H9 (cell line): ENCODE measurements around the gene GPC1. TPM values are rescaled to one million over a fixed set of nuclear protein-coding genes. Genes with fewer than 3 reads are reported as not detected.
A peak's percentile ranks its signal among the peaks of the same experiment; 100 is the strongest.

Experiments used
- DNase-seq: peaks from one replicate; pipeline ENCODE4 v3.0.0-alpha.2; 2017
- H2AFZ ChIP-seq: one replicate; pipeline ENCODE4 v1.6.1; 2013; ENCODE audit warnings: mild to moderate bottlenecking, low read length, control low read depth, moderate library complexity
- H2AK5ac ChIP-seq: 2 replicates; pipeline ENCODE4 v1.6.1; 2013; ENCODE audit warnings: low read length, control low read depth, mixed read lengths; ENCODE audit not compliant: insufficient read length
- H2BK120ac ChIP-seq: one replicate; pipeline ENCODE4 v1.6.1; 2013; ENCODE audit warnings: low read depth, mild to moderate bottlenecking, low read length, control low read depth, inconsistent platforms; ENCODE audit not compliant: poor library complexity, severe bottlenecking
- H2BK12ac ChIP-seq: 2 replicates; pipeline ENCODE4 v1.6.1; 2013; ENCODE audit warnings: low read length, control low read depth, mixed read lengths, low read depth; ENCODE audit not compliant: insufficient read length
- H2BK15ac ChIP-seq: 2 replicates; pipeline ENCODE4 v1.6.1; 2013; ENCODE audit warnings: low read depth, low read length, control low read depth
- H2BK20ac ChIP-seq: one replicate; pipeline ENCODE4 v1.6.1; 2013; ENCODE audit warnings: low read depth, mild to moderate bottlenecking, low read length, control low read depth, inconsistent platforms; ENCODE audit not compliant: poor library complexity, severe bottlenecking
- H2BK5ac ChIP-seq: 2 replicates; pipeline ENCODE4 v1.6.1; 2013; ENCODE audit warnings: low read length, control low read depth, mixed read lengths; ENCODE audit not compliant: insufficient read length
- H3K14ac ChIP-seq: 2 replicates; pipeline ENCODE4 v1.6.1; 2013; ENCODE audit warnings: low read length, control low read depth; ENCODE audit not compliant: insufficient read depth
- H3K18ac ChIP-seq: 2 replicates; pipeline ENCODE4 v1.6.1; 2013; ENCODE audit warnings: low read depth, mild to moderate bottlenecking, mixed read lengths, low read length, control low read depth; ENCODE audit not compliant: insufficient read length
- H3K23ac ChIP-seq: 2 replicates; pipeline ENCODE4 v1.6.1; 2013; ENCODE audit warnings: low read length, control low read depth, mixed read lengths, low read depth; ENCODE audit not compliant: insufficient read length
- H3K23me2 ChIP-seq: 2 replicates; pipeline ENCODE4 v1.6.1; 2013; ENCODE audit warnings: low read depth, mild to moderate bottlenecking, mixed read lengths, low read length, control low read depth; ENCODE audit not compliant: insufficient read length, poor library complexity, severe bottlenecking
- H3K27ac ChIP-seq: 2 replicates; pipeline ENCODE4 v1.5.1; 2013; ENCODE audit warnings: low read length, control low read depth, mixed read lengths, low read depth; ENCODE audit not compliant: insufficient read length
- H3K27me3 ChIP-seq: 2 replicates; pipeline ENCODE4 v1.6.1; 2013; ENCODE audit warnings: low read length, control low read depth, inconsistent platforms; ENCODE audit not compliant: insufficient read depth
- H3K4ac ChIP-seq: 2 replicates; pipeline ENCODE4 v1.6.1; 2013; ENCODE audit warnings: low read depth, mild to moderate bottlenecking, control low read depth, inconsistent platforms, low read length, moderate library complexity
- H3K4me1 ChIP-seq: 2 replicates; pipeline ENCODE4 v1.6.1; 2013; ENCODE audit warnings: low read length, control low read depth, inconsistent platforms; ENCODE audit not compliant: insufficient read depth
- H3K4me2 ChIP-seq: 2 replicates; pipeline ENCODE4 v1.6.1; 2013; ENCODE audit warnings: low read length, control low read depth, mixed read lengths; ENCODE audit not compliant: insufficient read length, insufficient read depth
- H3K56ac ChIP-seq: 2 replicates; pipeline ENCODE4 v1.6.1; 2013; ENCODE audit warnings: low read depth, mild to moderate bottlenecking, mixed read lengths, low read length, control low read depth; ENCODE audit not compliant: insufficient read length
- H3K79me1 ChIP-seq: 2 replicates; pipeline ENCODE4 v1.6.1; 2013; ENCODE audit warnings: low read depth, mild to moderate bottlenecking, moderate library complexity, low read length, control low read depth, inconsistent platforms; ENCODE audit not compliant: insufficient read depth, poor library complexity, severe bottlenecking
- H3K79me2 ChIP-seq: 2 replicates; pipeline ENCODE4 v1.6.1; 2013; ENCODE audit warnings: low read length, control low read depth, inconsistent platforms; ENCODE audit not compliant: insufficient read depth
- H3K9ac ChIP-seq: 2 replicates; pipeline ENCODE4 v1.6.1; 2013; ENCODE audit warnings: low read length, control low read depth, mixed read lengths; ENCODE audit not compliant: insufficient read length; ENCODE audit errors: extremely low read depth
- H3K9me3 ChIP-seq: one replicate; pipeline ENCODE4 v1.6.1; 2013; ENCODE audit warnings: low read depth, low read length, inconsistent platforms; ENCODE audit not compliant: control insufficient read depth
- H3T11ph ChIP-seq: one replicate; pipeline ENCODE4 v1.6.1; 2013; ENCODE audit warnings: mild to moderate bottlenecking, low read length, control low read depth, inconsistent platforms
- H4K20me1 ChIP-seq: one replicate; pipeline ENCODE4 v1.6.1; 2013; ENCODE audit not compliant: control insufficient read depth, insufficient read length, insufficient read depth
- H4K5ac ChIP-seq: 2 replicates; pipeline ENCODE4 v1.6.1; 2013; ENCODE audit warnings: low read depth, mild to moderate bottlenecking, mixed read lengths, low read length, control low read depth; ENCODE audit not compliant: insufficient read length
- H4K8ac ChIP-seq: replicated peaks from 2 replicates; pipeline ENCODE4 v1.6.1; 2013; ENCODE audit warnings: low read length, control low read depth, mixed read lengths, low read depth; ENCODE audit not compliant: insufficient read length
- H4K91ac ChIP-seq: 2 replicates; pipeline ENCODE4 v1.6.1; 2013; ENCODE audit warnings: low read depth, mild to moderate bottlenecking, moderate library complexity, mixed read lengths, low read length, control low read depth; ENCODE audit not compliant: insufficient read length
- H3K27ac Mint-ChIP-seq, 3 experiments: 2 replicates in 2 of 3; 3 replicates in 1 of 3; pipeline ENCODE4 v1.8.0; 2020 to 2021; ENCODE audit warnings: mixed read lengths in 3 of 3, mild to moderate bottlenecking in 1 of 3, moderate library complexity in 1 of 3
- H3K27me3 Mint-ChIP-seq: 2 replicates; pipeline ENCODE4 v1.8.0; 2021; ENCODE audit warnings: low read depth, mild to moderate bottlenecking, moderate library complexity, mixed read lengths
- H3K36me3 Mint-ChIP-seq, 3 experiments: 2 replicates in 2 of 3; 3 replicates in 1 of 3; pipeline ENCODE4 v1.8.0; 2020 to 2021; ENCODE audit warnings: low read depth in 3 of 3, mixed read lengths in 3 of 3; ENCODE audit not compliant: insufficient read depth in 1 of 3
- H3K4me1 Mint-ChIP-seq, 2 experiments: 2 replicates each; pipeline ENCODE4 v1.8.0; 2020; ENCODE audit warnings: mixed read lengths in 2 of 2
- H3K4me3 Mint-ChIP-seq, 2 experiments: 2 replicates in 1 of 2; 3 replicates in 1 of 2; pipeline ENCODE4 v1.8.0; 2020 to 2021; ENCODE audit warnings: mild to moderate bottlenecking in 2 of 2, mixed read lengths in 2 of 2, moderate library complexity in 1 of 2
- H3K9me3 Mint-ChIP-seq, 2 experiments: 2 replicates in 1 of 2; 3 replicates in 1 of 2; pipeline ENCODE4 v1.8.0; 2020; ENCODE audit warnings: mild to moderate bottlenecking in 2 of 2, mixed read lengths in 2 of 2, moderate library complexity in 1 of 2
- CTCF ChIP-seq: fragments of 200-600 bp; sonication (generic); conservative IDR thresholded peaks from 3 replicates; pipeline ENCODE4 v1.8.0; 2021; ENCODE audit warnings: antibody characterized with exemption, mild to moderate bottlenecking
- WGBS: extraction: QIAGEN DNeasy Blood & Tissue Kit; methylation state at CpG from one replicate; pipeline ENCODE4 v1.1.7; 2013; ENCODE audit warnings: missing lambda C conversion rate, low lambda C conversion rate, mixed read lengths; ENCODE audit not compliant: insufficient read length; ENCODE audit errors: extremely low coverage; 5-methylcytosine and 5-hydroxymethylcytosine counted together
- microRNA-seq: library from miRNA; unstranded; fragments of <30 nt; microRNA quantifications from one replicate; pipeline ENCODE4, GENCODE V29; 2020; ENCODE audit warnings: borderline microRNAs expressed
- total RNA-seq: library from RNA; stranded (reverse); gene quantifications from 2 replicates; pipeline ENCODE4 v1.2.1, GENCODE V29; 2021

Gene GPC1
- total RNA-seq, 1 experiment from 2014 or later = 39.4 TPM

- Histone ChIP-seq H2BK15ac (no peak overlapping the region), H3K4ac (no peak overlapping the region), H3K14ac (no peak overlapping the region), H3T11ph (no peak overlapping the region), H3K23ac (no peak overlapping the region), H3K4me2 (no peak overlapping the region), H3K79me2 (no peaks in the 10 kb centered on the region), H4K5ac (no peak overlapping the region), H2AFZ (no peak overlapping the region), H2BK12ac (no peak overlapping the region), H4K20me1 (peaks cover 4% of the 10 kb centered on the region), H3K4me1 (peaks cover 2% of the 10 kb centered on the region; the same call in 1 of the 2 replicates), H2BK20ac (no peak overlapping the region), H4K91ac (no peak overlapping the region), H2AK5ac (no peak overlapping the region), H3K56ac (no peak overlapping the region), H3K79me1 (no peaks in the 10 kb centered on the region), H2BK120ac (no peak overlapping the region), H3K27me3 (no peaks in the 10 kb centered on the region; the same call in 1 of the 2 replicates), H3K9ac (no peak overlapping the region), H2BK5ac (no peak overlapping the region), H4K8ac (no peak overlapping the region), H3K18ac (no peak overlapping the region), H3K23me2 (no peaks in the 10 kb centered on the region), H3K27ac (no peak overlapping the region), H3K9me3 (no peaks in the 10 kb centered on the region)
- no CpG with 5 or more reads among the region's 4 CpGs for WGBS
- H3K4me1 Mint-ChIP-seq = peaks cover 0 to 5% of the 10 kb centered on the region in 2 experiments; a peak in 2 of 4 replicates
- no peak for TF ChIP-seq CTCF
- DNase-seq = no peak
- H3K9me3 Mint-ChIP-seq = peaks cover 6 to 16% of the 10 kb centered on the region in 2 experiments
- H3K4me3 Mint-ChIP-seq = no peak overlapping the region
- H3K27ac Mint-ChIP-seq = no peak overlapping the region
- peaks cover 3 to 10% (median 8%) of the 10 kb centered on the region in 3 experiments; a peak in 5 of 7 replicates for H3K36me3 Mint-ChIP-seq
- H3K27me3 Mint-ChIP-seq = peaks cover 17% of the 10 kb centered on the region
Measured at GRCh38 chr2:240517342-240517741, 81.9 kb downstream of the GPC1 start.

Small RNA genes within 50 kb of the gene (microRNA-seq; reads per million reads assigned to microRNA genes)
- 463 reads per million, percentile 89 among the genes with 10 or more reads in this experiment for gene MIR149

Other genes starting within 250 kb of the GPC1 start
- 8.6 and 13.7 TPM in 2 replicates for gene ANKMY1, start 122.3 kb downstream of the GPC1 start, total RNA-seq
- gene DUSP28, start 124.7 kb downstream of the GPC1 start, total RNA-seq = 1.6 and 2.9 TPM in 2 replicates
- gene RNPEPL1, start 132.8 kb downstream of the GPC1 start, total RNA-seq = 22.5 and 24.7 TPM in 2 replicates
- 45.0 and 47.4 TPM in 2 replicates for gene CAPN10, start 151.1 kb downstream of the GPC1 start, total RNA-seq
- 0.66 and 1.4 TPM in 2 replicates for gene GPR35, start 189.8 kb downstream of the GPC1 start, total RNA-seq
- gene AQP12B, start 247.2 kb downstream of the GPC1 start, total RNA-seq = not detected in 2 replicates